Measurements from ENCODE around the gene WDFY3.

DNA sequence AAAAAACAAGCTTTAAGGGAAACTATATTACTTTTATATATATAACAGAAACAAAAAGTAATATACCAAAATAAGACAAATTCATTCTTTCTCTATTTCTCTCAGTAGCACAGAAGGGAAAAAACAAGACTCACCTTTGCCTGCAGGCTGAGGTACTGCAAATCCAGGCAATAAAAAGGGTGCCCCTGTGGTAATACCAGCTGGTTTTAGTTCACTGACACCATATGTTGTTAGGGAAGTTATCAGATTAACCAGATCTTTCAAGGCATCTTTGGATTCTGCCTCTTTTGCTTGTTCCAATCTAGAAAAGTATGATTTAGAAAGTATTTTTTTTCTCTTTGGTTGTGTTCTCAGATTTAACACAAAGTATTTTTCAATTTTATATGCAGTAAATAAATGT, 139.8 kb downstream of the WDFY3 start:
- TF ChIP-seq, protein P1, sequence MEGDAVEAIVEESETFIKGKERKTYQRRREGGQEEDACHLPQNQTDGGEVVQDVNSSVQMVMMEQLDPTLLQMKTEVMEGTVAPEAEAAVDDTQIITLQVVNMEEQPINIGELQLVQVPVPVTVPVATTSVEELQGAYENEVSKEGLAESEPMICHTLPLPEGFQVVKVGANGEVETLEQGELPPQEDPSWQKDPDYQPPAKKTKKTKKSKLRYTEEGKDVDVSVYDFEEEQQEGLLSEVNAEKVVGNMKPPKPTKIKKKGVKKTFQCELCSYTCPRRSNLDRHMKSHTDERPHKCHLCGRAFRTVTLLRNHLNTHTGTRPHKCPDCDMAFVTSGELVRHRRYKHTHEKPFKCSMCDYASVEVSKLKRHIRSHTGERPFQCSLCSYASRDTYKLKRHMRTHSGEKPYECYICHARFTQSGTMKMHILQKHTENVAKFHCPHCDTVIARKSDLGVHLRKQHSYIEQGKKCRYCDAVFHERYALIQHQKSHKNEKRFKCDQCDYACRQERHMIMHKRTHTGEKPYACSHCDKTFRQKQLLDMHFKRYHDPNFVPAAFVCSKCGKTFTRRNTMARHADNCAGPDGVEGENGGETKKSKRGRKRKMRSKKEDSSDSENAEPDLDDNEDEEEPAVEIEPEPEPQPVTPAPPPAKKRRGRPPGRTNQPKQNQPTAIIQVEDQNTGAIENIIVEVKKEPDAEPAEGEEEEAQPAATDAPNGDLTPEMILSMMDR (conservative IDR thresholded peaks at IDR 0.05; ENCODE audit: low read length): no peak
- no peak for TF ChIP-seq EZH2phosphoT487 (IDR thresholded peaks at IDR 0.05; ENCODE audit: borderline replicate concordance)
